Calu3 (cell line): ENCODE results near the gene GLUD2. TPM values are rescaled to one million over a fixed set of nuclear protein-coding genes. Genes with fewer than 3 reads are reported as not detected.
"Not testable (repeated sequence)": the region's sequence is repeated elsewhere in the genome, so short reads cannot be mapped to it uniquely, and the experiment has no call there.

Source experiments
- BruUV-seq: library from RNA; stranded (reverse); fragments of 400-500 nt; replicated peaks from 2 replicates; lab custom pipeline; 2021; lab: Mats Ljungman, UMichigan
- CTCF ChIA-PET: fragments of 300-600 bp; sonication (Branson Sonifier 250); formaldehyde crosslinking; loops from one replicate; lab custom pipeline; 2022; ENCODE audit warnings: antibody characterized with exemption; lab: Charles Lee
- DNase-seq: peaks from one replicate; pipeline ENCODE4 v3.0.0; 2022
- H3K27ac Mint-ChIP-seq: one replicate; pipeline ENCODE4 v1.8.0; 2022; ENCODE audit warnings: mixed read lengths; ENCODE audit not compliant: unreplicated experiment
- H3K27me3 Mint-ChIP-seq: one replicate; pipeline ENCODE4 v1.8.0; 2022; ENCODE audit warnings: mixed read lengths; ENCODE audit not compliant: unreplicated experiment
- H3K36me3 Mint-ChIP-seq: one replicate; pipeline ENCODE4 v1.8.0; 2022; ENCODE audit warnings: mild to moderate bottlenecking, moderate library complexity, mixed read lengths; ENCODE audit not compliant: insufficient read depth, unreplicated experiment
- H3K4me1 Mint-ChIP-seq: one replicate; pipeline ENCODE4 v1.8.0; 2022; ENCODE audit warnings: mild to moderate bottlenecking, low read depth, mixed read lengths; ENCODE audit not compliant: unreplicated experiment
- H3K4me3 Mint-ChIP-seq: one replicate; pipeline ENCODE4 v1.8.0; 2022; ENCODE audit warnings: mild to moderate bottlenecking, low read depth, moderate library complexity, mixed read lengths; ENCODE audit not compliant: unreplicated experiment
- H3K9me3 Mint-ChIP-seq: one replicate; pipeline ENCODE4 v1.8.0; 2022; ENCODE audit warnings: low read depth, mixed read lengths; ENCODE audit not compliant: unreplicated experiment
- CTCF ChIP-seq: fragments of 200-600 bp; IDR thresholded peaks from one replicate; pipeline ENCODE4 v1.8.0; 2022; ENCODE audit warnings: antibody characterized with exemption; ENCODE audit not compliant: unreplicated experiment
- intact Hi-C: fragments of 100-400 bp; cut with micrococcal nuclease; formaldehyde crosslinking; loops from one replicate; pipeline ENCODE4 v1.10.0; 2022; ENCODE audit not compliant: unreplicated experiment
- total RNA-seq: library from RNA; stranded (reverse); gene quantifications from 2 replicates; pipeline ENCODE4 v1.2.3, GENCODE V29; 2022

Gene GLUD2
- total RNA-seq, 1 experiment from 2014 or later: 16.3 TPM

GRCh38 chrX:121062289-121062688 lies 14.9 kb downstream of the GLUD2 start:
- intact Hi-C loops: no loop called here
- BruUV-seq: no TSS peak
- no peaks in the 10 kb centered on the region for H3K36me3 Mint-ChIP-seq
- no peaks in the 10 kb centered on the region for H3K9me3 Mint-ChIP-seq
- no peak overlapping the region for H3K4me3 Mint-ChIP-seq
- TF ChIP-seq CTCF: no peak
- no peaks in the 10 kb centered on the region for H3K27me3 Mint-ChIP-seq
- CTCF ChIA-PET: interaction anchor here (0.7 kb wide), 1 partner anchor 268 kb away, joined by 3 read pairs; no protein-coding TSS in a partner anchor
- DNase-seq: no peak
- H3K4me1 Mint-ChIP-seq: no peaks in the 10 kb centered on the region
- no peak overlapping the region for H3K27ac Mint-ChIP-seq

- H3K36me3 Mint-ChIP-seq: no peaks in the 10 kb centered on the region
- no peak for TF ChIP-seq CTCF
- no peak overlapping the region for H3K4me3 Mint-ChIP-seq
- CTCF ChIA-PET: no interaction called here
- H3K27ac Mint-ChIP-seq: no peak overlapping the region
- no peaks in the 10 kb centered on the region for H3K9me3 Mint-ChIP-seq
- BruUV-seq: no TSS peak
- H3K4me1 Mint-ChIP-seq: no peaks in the 10 kb centered on the region
- intact Hi-C loops: no loop called here
- H3K27me3 Mint-ChIP-seq: no peaks in the 10 kb centered on the region
- no peak for DNase-seq
Measured at GRCh38 chrX:121064579-121064978, 17.2 kb downstream of the GLUD2 start.

- H3K36me3 Mint-ChIP-seq, H3K4me1 Mint-ChIP-seq, DNase-seq, CTCF ChIA-PET, H3K27ac Mint-ChIP-seq, H3K4me3 Mint-ChIP-seq, H3K9me3 Mint-ChIP-seq, BruUV-seq, H3K27me3 Mint-ChIP-seq, intact Hi-C loops: not testable (repeated sequence)
Measured at GRCh38 chrX:121084247-121084646, 36.8 kb downstream of the GLUD2 start.

- CTCF ChIA-PET: no interaction called here
- Mint-ChIP-seq H3K27me3 (no peaks in the 10 kb centered on the region), H3K4me3 (no peak overlapping the region), H3K9me3 (peaks cover 10% of the 10 kb centered on the region), H3K4me1 (no peaks in the 10 kb centered on the region), H3K36me3 (no peaks in the 10 kb centered on the region), H3K27ac (no peak overlapping the region)
- no peak for DNase-seq
- BruUV-seq: no TSS peak
- TF ChIP-seq CTCF: no peak
- intact Hi-C loops: no loop called here
Measured at GRCh38 chrX:121084903-121085611, 37.6 kb downstream of the GLUD2 start.

- no peak overlapping the region for H3K27ac Mint-ChIP-seq
- no peak for TF ChIP-seq CTCF
- intact Hi-C loops: no loop called here
- H3K9me3 Mint-ChIP-seq: peaks cover 10% of the 10 kb centered on the region
- H3K36me3 Mint-ChIP-seq: no peaks in the 10 kb centered on the region
- no TSS peak for BruUV-seq
- DNase-seq: no peak
- no peak overlapping the region for H3K4me3 Mint-ChIP-seq
- CTCF ChIA-PET: no interaction called here
- no peaks in the 10 kb centered on the region for H3K27me3 Mint-ChIP-seq
- no peaks in the 10 kb centered on the region for H3K4me1 Mint-ChIP-seq
Measured at GRCh38 chrX:121085612-121086010, 38.2 kb downstream of the GLUD2 start.
